Measurements from ENCODE around the gene MRPL57. TPM values are rescaled to one million over a fixed set of nuclear protein-coding genes. Genes with fewer than 3 reads are reported as not detected.

Gene MRPL57
- total RNA-seq (9.7 and 12.1 TPM in 2 replicates), polyA plus RNA-seq (6.0 and 7.8 TPM in 2 replicates), polyA minus RNA-seq (12.7 and 17.1 TPM in 2 replicates)
- total RNA-seq (2013), result 13.9 TPM

DNA sequence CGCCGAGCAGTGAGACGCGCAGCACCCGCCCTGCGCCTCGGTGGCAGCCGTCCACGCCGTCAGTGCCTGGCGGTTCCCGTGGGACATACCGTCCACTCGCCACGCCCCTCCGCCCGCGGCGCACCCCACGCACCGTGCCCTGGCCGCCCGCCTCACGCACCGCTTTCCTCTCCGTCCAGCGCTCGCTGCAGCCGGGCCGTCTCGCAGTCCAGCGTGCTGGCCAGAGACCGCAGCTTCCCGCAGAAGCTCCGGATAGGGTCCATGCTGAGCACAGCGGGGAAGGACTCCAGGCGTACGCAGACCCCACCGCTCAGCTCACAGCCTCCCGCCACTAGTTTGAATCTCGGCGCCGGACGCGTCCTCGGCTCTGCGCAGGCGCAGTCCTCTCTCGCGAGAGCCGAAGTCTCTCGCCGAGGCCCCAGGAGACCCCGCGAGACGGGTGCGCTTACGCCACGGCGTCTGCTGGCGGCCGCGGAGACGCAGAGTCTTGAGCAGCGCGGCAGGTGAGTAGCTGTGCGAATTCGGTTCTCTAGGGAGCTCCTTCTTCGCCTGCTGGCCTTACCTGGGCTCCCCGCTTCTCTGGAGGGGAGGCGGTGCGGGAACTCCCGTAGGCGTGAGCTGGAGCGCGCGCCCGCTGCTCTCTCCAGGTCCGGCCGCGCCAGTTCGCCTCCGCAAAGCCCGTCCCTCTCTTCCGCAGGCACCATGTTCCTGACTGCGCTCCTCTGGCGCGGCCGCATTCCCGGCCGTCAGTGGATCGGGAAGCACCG is at the start of gene MRPL57, which contains the start of gene SKA3:
Gene MRPL57 (plus strand): TSS at position 444 of the 767 bp plus-strand sequence. CDS start 259 bp downstream, at position 703.
Gene SKA3 (minus strand): TSS at position 338 of the 767 bp plus-strand sequence. CDS start 75 bp downstream, at position 263.
- H3K4me2 ChIP-seq (replicated peaks; ENCODE audit: low read depth, low read length, poor library complexity, severe bottlenecking), result peak within 1 kb of the TSS; percentile 90
- H3K4me1 ChIP-seq (ENCODE audit: control insufficient read depth in 2 of 2, insufficient read depth in 2 of 2, low read length in 2 of 2), result peaks cover 11 to 15% of the 10 kb centered on the region in 2 donors
- Mint-ChIP-seq H3K4me1 (peaks cover 15% of the 10 kb centered on the region), H3K27ac (peak within 1 kb of the TSS; percentile 97), H3K4me3 (peak within 1 kb of the TSS; percentile 98), H3K9me3 (ENCODE audit: insufficient read depth) (no peaks in the 10 kb centered on the region), H3K27me3 (no peaks in the 10 kb centered on the region)
- H3K36me3 ChIP-seq (replicated peaks in 1 of 2; ENCODE audit: control extremely low read depth in 1 of 2, control insufficient read depth in 1 of 2, extremely low read depth in 1 of 2, insufficient read depth in 2 of 2, low read length in 1 of 2), result no peaks in the 10 kb centered on the region
- ATAC-seq (ENCODE audit: low read depth), result peak; percentile 93
- ChIA-PET CTCF (interaction anchor here (0.7 to 2.7 kb wide), 5 partner anchors 38 to 303 kb away, joined by 3 to 25 read pairs (median 4); no protein-coding TSS in a partner anchor), POLR2A (interaction anchor here (0.7 to 1.5 kb wide), 6 partner anchors 24 to 427 kb away, joined by 3 to 6 read pairs (median 4); partner anchors contain the start of genes MICU2 and ZDHHC20)
- H3K79me2 ChIP-seq (ENCODE audit: control insufficient read depth, insufficient read depth, low read length), result peaks cover 16% of the 10 kb centered on the region
- no peaks in the 10 kb centered on the region for H3K9me3 ChIP-seq (ENCODE audit: control extremely low read depth in 1 of 3, control insufficient read depth in 2 of 3, insufficient read depth in 1 of 3, low read length in 2 of 3)
- H3K27me3 ChIP-seq (replicated peaks in 1 of 4; ENCODE audit: control extremely low read depth in 1 of 4, control insufficient read depth in 3 of 4, insufficient read depth in 4 of 4, low read length in 3 of 4), result no peaks in the 10 kb centered on the region
- peak; percentile 95 for DNase-seq
- peak within 1 kb of the TSS; percentile 80 for H3K9ac ChIP-seq (ENCODE audit: low read length)
- no peaks in the 10 kb centered on the region for H4K20me1 ChIP-seq (ENCODE audit: control insufficient read depth, insufficient read depth, low read length, poor library complexity, severe bottlenecking)
- intact Hi-C loops (cut with micrococcal nuclease), result loop anchor here (1.0 to 10.0 kb wide), 5 partner anchors 122 to 1542 kb away; partner anchors contain the start of genes MPHOSPH8, XPO4 and ZDHHC20
- peak within 1 kb of the TSS; percentile 82 to 85 for H3K27ac ChIP-seq (ENCODE audit: low read length in 2 of 2)
- under 1% methylated on average over 93 of the region's 93 CpGs for WGBS (ENCODE audit: insufficient coverage)
- peak within 1 kb of the TSS; percentile 87 for H2AFZ ChIP-seq (ENCODE audit: insufficient read depth, low read depth, low read length, poor library complexity, severe bottlenecking)
- H3K4me3 ChIP-seq (ENCODE audit: control extremely low read depth in 1 of 5, extremely low read depth in 1 of 5, insufficient read depth in 1 of 5, low read depth in 2 of 5, low read length in 4 of 5), result peak within 1 kb of the TSS; percentile 67 to 97 (median 94)
- peak; percentile 22 for TF ChIP-seq CTCF (IDR thresholded peaks at IDR 0.05)
- no peak for TF ChIP-seq EZH2 (IDR thresholded peaks at IDR 0.05; ENCODE audit: borderline replicate concordance, insufficient read depth, low read depth, low read length, poor library complexity, severe bottlenecking)

All from B cell (primary cell).